GM21737 (cell line): Measurements from ENCODE around the gene LTO1.

Experiments
- ATAC-seq: cut with Tn5 transposase; IDR thresholded peaks from one replicate; pipeline ENCODE4 v1.9.1; 2021; ENCODE audit warnings: mild to moderate bottlenecking, moderate library complexity; ENCODE audit not compliant: unreplicated experiment

LTO1 gene

GRCh38 chr11:69674886-69675714 is at the start of gene LTO1:
Gene LTO1, minus strand, starts transcription at chr11:69675353. Its CDS starts 114 bp downstream, at chr11:69675239.
- ATAC-seq: peak; percentile 86

GRCh38 chr11:69721745-69722144 is 46.6 kb upstream of the LTO1 start:
- no peak for ATAC-seq

- no peak for ATAC-seq
These were observed 46.0 kb upstream of the LTO1 start for GRCh38 chr11:69721106-69721505.

- ATAC-seq: no peak
These were observed 43.8 kb upstream of the LTO1 start for GRCh38 chr11:69718912-69719311.

- no peak for ATAC-seq
These were observed 43.0 kb upstream of the LTO1 start for GRCh38 chr11:69718147-69718546.

- no peak for ATAC-seq
These were observed 42.0 kb upstream of the LTO1 start for GRCh38 chr11:69716891-69717747.

GRCh38 chr11:69716099-69716498 is 40.9 kb upstream of the LTO1 start:
- no peak for ATAC-seq

- no peak for ATAC-seq
These were observed 40.3 kb upstream of the LTO1 start for GRCh38 chr11:69715446-69715845.

GRCh38 chr11:69711822-69712801 is 37.0 kb upstream of the LTO1 start:
- no peak for ATAC-seq

- ATAC-seq: no peak
These were observed 33.7 kb upstream of the LTO1 start for GRCh38 chr11:69708736-69709401.

- no peak for ATAC-seq
These were observed 32.0 kb upstream of the LTO1 start for GRCh38 chr11:69707176-69707575.

GRCh38 chr11:69705901-69706787 is 31.0 kb upstream of the LTO1 start:
- no peak for ATAC-seq

GRCh38 chr11:69705351-69705811 is 30.2 kb upstream of the LTO1 start:
- ATAC-seq: no peak

- no peak for ATAC-seq
These were observed 29.5 kb upstream of the LTO1 start for GRCh38 chr11:69704508-69705253.

- ATAC-seq: no peak
These were observed 28.8 kb upstream of the LTO1 start, which contains the start of gene FGF19 for GRCh38 chr11:69703768-69704507. Gene FGF19, minus strand, starts transcription at chr11:69704022. Its CDS starts 146 bp downstream, at chr11:69703876.

GRCh38 chr11:69703453-69703767 is 28.3 kb upstream of the LTO1 start:
- ATAC-seq: no peak

- ATAC-seq: no peak
These were observed 27.8 kb upstream of the LTO1 start for GRCh38 chr11:69702769-69703452.
